ENCODE results near the gene SLC51B.
"Not testable (repeated sequence)": the region's sequence is repeated elsewhere in the genome, so short reads cannot be mapped to it uniquely, and the experiment has no call there.

Gene SLC51B

GRCh38 chr15:65085990-65086679 is 40.9 kb downstream of the SLC51B start:
- DNase-seq: peak in 1 of 2 experiments; percentile 4

- peak in 1 of 2 experiments; percentile 20 for DNase-seq
These were observed 41.5 kb downstream of the SLC51B start for GRCh38 chr15:65086680-65087111.

DNA sequence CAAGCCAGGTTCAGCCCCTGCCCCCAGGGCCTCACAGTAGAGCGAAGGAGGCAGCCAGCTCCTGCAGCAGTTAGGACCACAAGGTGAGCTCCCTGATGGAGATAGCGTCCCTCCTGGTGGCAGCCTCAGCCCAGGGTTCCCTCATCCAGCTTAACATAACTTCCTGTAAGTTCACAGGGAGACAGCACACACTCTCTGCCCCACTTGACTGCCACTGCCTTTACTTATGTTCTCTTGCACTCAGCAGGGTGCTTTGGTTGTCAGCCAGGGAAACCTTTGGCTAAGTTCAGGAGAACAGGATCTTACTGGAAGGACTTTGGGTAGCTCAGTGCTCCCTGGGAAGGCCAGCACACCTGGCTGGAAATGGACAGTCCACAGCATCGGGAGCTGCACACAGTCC is 42.2 kb downstream of the SLC51B start:
- DNase-seq: no peak

DNA sequence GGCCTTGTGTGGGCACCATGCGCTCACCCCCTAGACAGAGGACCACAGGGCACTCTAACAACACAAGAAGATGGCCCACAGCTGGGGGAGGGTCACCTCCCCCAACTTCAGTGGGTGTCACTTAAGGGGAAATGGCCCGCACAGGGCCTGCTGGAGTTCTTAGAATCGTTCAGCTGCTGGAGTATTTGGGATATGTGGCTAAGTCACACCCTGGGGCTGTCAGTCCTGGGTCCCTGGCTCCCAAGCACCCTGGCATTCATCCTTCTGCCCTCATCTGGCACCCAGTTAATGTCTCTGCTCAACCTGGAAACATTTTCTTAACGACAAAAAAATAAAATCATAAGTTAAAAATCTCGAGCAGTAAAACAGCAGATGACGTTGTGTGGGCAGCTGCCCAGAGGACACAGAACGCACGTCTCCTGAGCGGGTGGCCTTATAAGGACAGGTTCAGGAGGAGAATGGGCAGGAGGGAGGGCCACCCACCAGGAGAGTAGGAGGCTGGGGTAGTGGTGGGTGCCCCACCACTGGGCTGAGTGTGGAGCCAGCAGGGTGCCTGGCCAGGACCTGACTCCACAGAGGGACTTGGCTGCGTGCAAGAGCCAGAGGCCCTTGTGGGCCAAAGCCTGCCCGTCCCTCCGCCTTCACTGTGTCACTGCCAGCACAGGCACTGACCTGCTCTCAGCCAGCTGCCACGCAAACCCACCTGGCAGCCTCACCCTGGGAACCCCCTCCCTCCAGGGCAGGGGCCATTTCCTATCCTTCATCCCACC is 42.9 kb downstream of the SLC51B start:
- no peak for DNase-seq

- DNase-seq: no peak
These were observed 43.4 kb downstream of the SLC51B start for GRCh38 chr15:65088643-65089021.

DNA sequence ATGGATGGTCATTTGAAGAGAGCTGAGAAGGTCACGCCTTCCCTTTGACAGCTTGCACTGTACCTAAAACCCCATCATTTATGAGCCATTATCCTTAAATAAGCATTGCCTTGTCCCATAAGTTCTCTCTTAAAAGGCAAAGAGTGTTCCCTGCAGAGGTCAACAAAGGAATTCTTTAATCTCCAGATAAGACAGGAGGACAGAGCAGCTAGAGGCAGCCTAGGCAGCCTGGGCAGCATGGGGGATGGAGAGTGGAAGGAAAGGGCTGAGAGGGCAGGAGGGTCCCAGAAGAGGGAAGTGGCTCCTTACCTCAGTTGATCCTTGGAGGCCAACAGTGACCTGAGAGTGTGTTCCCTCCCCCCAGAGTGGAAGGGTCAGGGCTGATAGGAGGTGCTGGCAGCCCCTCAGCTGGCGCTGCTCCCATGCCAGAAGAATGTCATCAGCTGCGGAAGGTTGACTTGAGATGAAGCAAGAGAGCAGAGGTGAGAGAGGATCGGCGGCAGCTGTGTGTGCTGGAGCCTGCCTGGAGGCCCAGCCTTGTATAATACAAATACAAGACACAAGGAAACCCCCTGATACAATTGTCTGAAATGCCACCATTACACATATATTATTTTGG is 44.1 kb downstream of the SLC51B start:
- no peak for DNase-seq

GRCh38 chr15:65091946-65092770 is 47.0 kb downstream of the SLC51B start:
- no peak for DNase-seq

- DNase-seq: no peak
These were observed 48.0 kb downstream of the SLC51B start for GRCh38 chr15:65092911-65093792.

- DNase-seq: not testable (repeated sequence)
These were observed 48.6 kb downstream of the SLC51B start for GRCh38 chr15:65093793-65094170.

DNA sequence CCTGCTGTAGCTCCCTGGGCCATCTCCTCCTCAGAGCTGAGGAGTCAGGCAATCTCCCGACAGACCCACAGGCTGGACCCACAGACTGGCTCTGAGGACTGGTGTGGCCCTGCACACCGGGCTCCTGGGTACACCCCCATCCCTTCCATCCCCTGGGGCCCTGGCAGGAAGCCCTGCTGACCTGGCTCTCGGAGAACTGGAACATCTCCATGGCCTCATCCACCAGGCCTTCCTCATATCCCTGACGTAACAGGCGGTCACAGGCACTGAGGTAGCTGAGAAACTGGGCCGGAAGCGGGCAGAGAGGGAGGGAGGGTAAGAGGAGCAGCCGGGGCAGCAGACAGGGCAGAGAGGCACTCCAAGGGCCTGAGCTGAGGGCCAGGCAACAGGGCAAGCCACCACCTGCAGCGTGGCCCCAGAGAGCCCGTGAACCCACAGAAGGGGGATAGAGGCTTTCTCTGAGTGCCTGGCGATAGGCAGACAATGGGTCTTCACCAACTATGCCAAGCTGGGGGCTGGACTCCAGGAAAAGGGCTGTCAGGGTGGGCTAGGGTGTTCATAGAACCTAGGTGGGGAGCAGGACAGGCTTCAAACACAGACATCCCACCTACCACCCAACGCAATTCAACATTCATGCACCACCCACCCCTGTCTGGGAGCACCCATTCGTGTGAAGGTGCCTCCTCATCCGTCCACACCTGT is 49.3 kb downstream of the SLC51B start:
- no peak for DNase-seq

GRCh38 chr15:65095011-65095746 is 50.0 kb downstream of the SLC51B start:
- DNase-seq: no peak

GRCh38 chr15:65095747-65096104 is 50.5 kb downstream of the SLC51B start:
- DNase-seq: no peak

GRCh38 chr15:65096481-65097385 is 51.5 kb downstream of the SLC51B start:
- no peak for DNase-seq

DNA sequence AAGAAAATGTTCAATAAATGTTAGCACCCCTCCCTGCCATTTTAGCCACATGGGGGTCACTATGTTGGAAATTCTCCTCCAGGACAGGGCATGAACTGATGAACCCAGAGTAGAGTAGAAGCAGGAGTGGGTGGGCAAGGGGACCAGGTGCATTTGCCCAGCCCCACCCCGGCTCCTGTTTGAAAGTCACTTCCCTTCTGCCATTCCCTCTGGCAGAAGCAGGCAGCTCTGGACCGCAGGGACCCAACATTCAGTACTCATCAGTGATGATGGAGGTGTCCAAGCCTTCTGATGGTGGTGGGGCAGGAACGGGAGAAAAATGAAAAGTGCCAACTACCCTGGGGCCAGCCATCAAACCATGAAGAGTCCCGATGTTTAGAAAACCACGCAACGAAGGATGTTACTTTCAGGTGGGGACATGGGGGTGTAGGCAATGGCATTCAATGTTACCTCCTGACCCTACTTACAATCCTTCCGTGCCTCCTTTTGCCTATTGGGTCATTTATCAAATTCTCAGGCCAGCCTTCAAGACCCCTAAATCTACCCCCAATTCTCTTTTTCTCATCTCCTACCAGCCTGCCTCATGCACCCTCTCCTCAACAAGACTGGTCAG is 52.6 kb downstream of the SLC51B start:
- DNase-seq: no peak

- no peak for DNase-seq
These were observed 54.1 kb downstream of the SLC51B start for GRCh38 chr15:65099336-65099735.

GRCh38 chr15:65099801-65100200 is 54.6 kb downstream of the SLC51B start:
- not testable (repeated sequence) for DNase-seq

DNA sequence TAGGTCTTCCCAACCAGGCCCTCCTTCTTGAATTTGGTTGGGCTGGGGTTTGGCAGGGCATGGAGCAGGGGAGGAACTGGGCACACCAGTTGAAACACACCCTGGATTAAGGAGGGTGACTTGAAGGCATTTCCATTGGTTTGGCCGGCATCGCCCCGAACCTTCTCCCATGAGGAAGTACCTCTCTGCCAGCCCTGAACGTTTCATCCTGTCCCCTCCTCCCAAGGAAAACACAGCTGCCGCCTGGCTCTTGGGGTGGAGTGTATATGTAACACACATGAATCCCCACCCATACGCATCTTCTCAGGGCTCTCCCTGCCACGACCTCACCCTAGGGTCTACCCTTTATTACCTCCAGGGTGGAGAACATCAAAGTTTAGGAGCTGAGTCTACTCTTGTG is 55.3 kb downstream of the SLC51B start:
- no peak for DNase-seq

- DNase-seq: peak; percentile 14 to 43
These were observed 56.3 kb downstream of the SLC51B start for GRCh38 chr15:65101411-65101890.

Measured in Kasumi-1 (cell line).